GM21717 (cell line): ENCODE measurements around the gene ARHGAP35.
"Not testable (repeated sequence)": the region's sequence is repeated elsewhere in the genome, so short reads cannot be mapped to it uniquely, and the experiment has no call there.

Experiments used
- ATAC-seq: cut with Tn5 transposase; IDR thresholded peaks from one replicate; pipeline ENCODE4 v1.9.1; 2021; ENCODE audit warnings: mild to moderate bottlenecking, moderate library complexity; ENCODE audit not compliant: unreplicated experiment

Gene ARHGAP35

GRCh38 chr19:46860846-46861690, at the start of gene ARHGAP35:
ARHGAP35 (plus strand) TSS chr19:46860997; CDS start chr19:46918676, 57,679 bp downstream.
- ATAC-seq: peak; percentile 9

GRCh38 chr19:46812977-46813838, 47.6 kb upstream of the ARHGAP35 start:
- no peak for ATAC-seq

- no peak for ATAC-seq
Observed at GRCh38 chr19:46813839-46814358, 46.9 kb upstream of the ARHGAP35 start.

- ATAC-seq: no peak
Observed at GRCh38 chr19:46815833-46816627, 44.8 kb upstream of the ARHGAP35 start.

GRCh38 chr19:46818812-46819211, 42.0 kb upstream of the ARHGAP35 start:
- ATAC-seq: no peak

GRCh38 chr19:46821512-46822409, 39.0 kb upstream of the ARHGAP35 start:
- ATAC-seq: peak; percentile 52

GRCh38 chr19:46822410-46822787, 38.4 kb upstream of the ARHGAP35 start:
- ATAC-seq: not testable (repeated sequence)

- ATAC-seq: no peak
Observed at GRCh38 chr19:46823049-46823448, 37.7 kb upstream of the ARHGAP35 start.

GRCh38 chr19:46824890-46825730, 35.7 kb upstream of the ARHGAP35 start:
- no peak for ATAC-seq

- no peak for ATAC-seq
Observed at GRCh38 chr19:46825731-46826055, 35.1 kb upstream of the ARHGAP35 start.

- no peak for ATAC-seq
Observed at GRCh38 chr19:46828484-46828883, 32.3 kb upstream of the ARHGAP35 start.

GRCh38 chr19:46830864-46831263, 29.9 kb upstream of the ARHGAP35 start:
- no peak for ATAC-seq

GRCh38 chr19:46834121-46834520, 26.7 kb upstream of the ARHGAP35 start:
- no peak for ATAC-seq

- no peak for ATAC-seq
Observed at GRCh38 chr19:46834984-46835383, 25.8 kb upstream of the ARHGAP35 start.

- no peak for ATAC-seq
Observed at GRCh38 chr19:46838160-46838559, 22.6 kb upstream of the ARHGAP35 start.

GRCh38 chr19:46839752-46840497, 20.9 kb upstream of the ARHGAP35 start:
- ATAC-seq: no peak

GRCh38 chr19:46840498-46840942, 20.3 kb upstream of the ARHGAP35 start:
- ATAC-seq: no peak

GRCh38 chr19:46841458-46842083, 19.2 kb upstream of the ARHGAP35 start:
- ATAC-seq: no peak
